ENCODE data around the gene MLH3. TPM values are rescaled to one million over a fixed set of nuclear protein-coding genes. Genes with fewer than 3 reads are reported as not detected.

The MLH3 gene
- polyA plus RNA-seq, 1 donor (not counting 4 experiments of a cell fraction or from before 2014, with no cell fraction given) = 13.0 TPM

DNA sequence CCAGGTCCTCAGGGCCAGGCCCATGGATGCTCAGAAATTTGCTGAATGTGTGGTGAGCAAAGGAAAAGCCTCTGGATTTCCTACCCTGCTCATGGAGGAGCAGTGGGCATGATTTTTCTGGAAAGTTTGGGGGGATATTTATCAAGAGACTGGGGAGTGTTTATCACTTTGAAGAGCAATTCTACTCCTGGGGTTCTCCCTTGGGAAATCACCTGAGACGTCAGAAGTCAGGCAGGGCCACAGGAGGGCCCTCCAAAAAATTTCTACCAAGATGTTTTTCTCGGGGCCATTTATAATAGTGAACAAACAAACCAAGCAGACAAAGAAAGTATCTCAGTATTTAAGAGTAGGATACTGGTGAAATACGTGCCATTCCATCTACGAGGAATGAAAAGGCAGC lies 68.6 kb downstream of the MLH3 start:
- no peaks in the 10 kb centered on the region for H3K9me1 ChIP-seq (ENCODE audit: control insufficient read depth, extremely low read depth, insufficient read depth, low read length)
- H3K27me3 ChIP-seq (ENCODE audit: control insufficient read depth, extremely low read depth, insufficient read depth, low read length) = no peaks in the 10 kb centered on the region
- H3K79me2 ChIP-seq (ENCODE audit: control insufficient read depth, insufficient read depth, low read length) = no peaks in the 10 kb centered on the region
- no peak overlapping the region for H3K9ac ChIP-seq (ENCODE audit: control insufficient read depth, extremely low read depth, insufficient read depth, low read length)
- no peak for FAIRE-seq
- dilution Hi-C loops (cut with MboI; ENCODE audit: extremely low pct_ligation_motif_present, low sequenced_read_pairs) = no loop called here
- no peaks in the 10 kb centered on the region for H3K36me3 ChIP-seq (ENCODE audit: control insufficient read depth in 2 of 2, extremely low read depth in 1 of 2, insufficient read depth in 2 of 2, low read length in 2 of 2)
- H3K27ac ChIP-seq (ENCODE audit: control insufficient read depth, insufficient read depth, low read length) = peak overlapping the region; percentile 32
- H3K4me3 ChIP-seq (ENCODE audit: control insufficient read depth in 2 of 3, extremely low read depth in 1 of 3, insufficient read depth in 2 of 3, low read depth in 1 of 3, low read length in 3 of 3) = no peak overlapping the region
- no peak overlapping the region for H3K4me2 ChIP-seq (ENCODE audit: control insufficient read depth, extremely low read depth, insufficient read depth, low read depth, low read length)
- peaks cover 33% of the 10 kb centered on the region for H3K4me1 ChIP-seq (ENCODE audit: control insufficient read depth, extremely low read depth, insufficient read depth, low read length)
- no peaks in the 10 kb centered on the region for H4K20me1 ChIP-seq (ENCODE audit: control insufficient read depth, extremely low read depth, insufficient read depth, low read length)
- H3K9me3 ChIP-seq (ENCODE audit: control insufficient read depth, low read depth, low read length) = no peaks in the 10 kb centered on the region
- no peak overlapping the region for H2AFZ ChIP-seq (ENCODE audit: control insufficient read depth, low read length)
- no peak for DNase-seq (ENCODE audit: low read depth, low spot score)
- TF ChIP-seq, protein P1, sequence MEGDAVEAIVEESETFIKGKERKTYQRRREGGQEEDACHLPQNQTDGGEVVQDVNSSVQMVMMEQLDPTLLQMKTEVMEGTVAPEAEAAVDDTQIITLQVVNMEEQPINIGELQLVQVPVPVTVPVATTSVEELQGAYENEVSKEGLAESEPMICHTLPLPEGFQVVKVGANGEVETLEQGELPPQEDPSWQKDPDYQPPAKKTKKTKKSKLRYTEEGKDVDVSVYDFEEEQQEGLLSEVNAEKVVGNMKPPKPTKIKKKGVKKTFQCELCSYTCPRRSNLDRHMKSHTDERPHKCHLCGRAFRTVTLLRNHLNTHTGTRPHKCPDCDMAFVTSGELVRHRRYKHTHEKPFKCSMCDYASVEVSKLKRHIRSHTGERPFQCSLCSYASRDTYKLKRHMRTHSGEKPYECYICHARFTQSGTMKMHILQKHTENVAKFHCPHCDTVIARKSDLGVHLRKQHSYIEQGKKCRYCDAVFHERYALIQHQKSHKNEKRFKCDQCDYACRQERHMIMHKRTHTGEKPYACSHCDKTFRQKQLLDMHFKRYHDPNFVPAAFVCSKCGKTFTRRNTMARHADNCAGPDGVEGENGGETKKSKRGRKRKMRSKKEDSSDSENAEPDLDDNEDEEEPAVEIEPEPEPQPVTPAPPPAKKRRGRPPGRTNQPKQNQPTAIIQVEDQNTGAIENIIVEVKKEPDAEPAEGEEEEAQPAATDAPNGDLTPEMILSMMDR (optimal IDR thresholded peaks at IDR 0.05 in 1 of 3, IDR thresholded peaks at IDR 0.05 in 1 of 3, conservative IDR thresholded peaks at IDR 0.05 in 1 of 3; ENCODE audit: extremely low read depth in 1 of 3, insufficient read depth in 2 of 3, low read length in 3 of 3) = no peak

DNA sequence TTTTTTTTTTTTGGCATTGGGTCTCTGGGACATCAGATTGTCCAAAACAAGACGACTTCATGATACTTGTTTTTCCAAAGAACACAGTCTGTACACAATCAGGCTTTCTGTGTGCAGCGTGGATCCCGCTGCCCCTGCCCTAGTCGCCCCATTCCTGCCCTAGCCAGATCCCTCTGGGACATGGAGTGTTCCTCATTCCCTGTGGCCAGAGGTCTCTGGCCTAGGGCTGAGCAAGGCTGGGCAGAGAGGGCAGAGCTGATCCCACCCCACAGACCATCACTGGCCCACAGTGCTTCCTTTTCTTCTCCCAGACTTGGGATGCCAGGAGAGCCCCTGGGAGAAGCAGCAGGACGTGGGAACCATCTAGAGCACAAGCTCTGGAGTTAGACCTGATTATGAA lies 69.4 kb downstream of the MLH3 start:
- FAIRE-seq (no peak), DNase-seq (ENCODE audit: low read depth, low spot score) (no peak)
- no peak overlapping the region for H3K4me3 ChIP-seq (ENCODE audit: control insufficient read depth in 2 of 3, extremely low read depth in 1 of 3, insufficient read depth in 2 of 3, low read depth in 1 of 3, low read length in 3 of 3)
- no peaks in the 10 kb centered on the region for H3K36me3 ChIP-seq (ENCODE audit: control insufficient read depth in 2 of 2, extremely low read depth in 1 of 2, insufficient read depth in 2 of 2, low read length in 2 of 2)
- TF ChIP-seq, protein P1 (optimal IDR thresholded peaks at IDR 0.05 in 1 of 3, IDR thresholded peaks at IDR 0.05 in 1 of 3, conservative IDR thresholded peaks at IDR 0.05 in 1 of 3; ENCODE audit: extremely low read depth in 1 of 3, insufficient read depth in 2 of 3, low read length in 3 of 3) = no peak
- TF ChIP-seq EZH2 (IDR thresholded peaks at IDR 0.05; ENCODE audit: low read length) = no peak
- H3K4me2 ChIP-seq (ENCODE audit: control insufficient read depth, extremely low read depth, insufficient read depth, low read depth, low read length) = no peak overlapping the region
- H2AFZ ChIP-seq (ENCODE audit: control insufficient read depth, low read length) = no peak overlapping the region
- H3K9me1 ChIP-seq (ENCODE audit: control insufficient read depth, extremely low read depth, insufficient read depth, low read length) = no peaks in the 10 kb centered on the region
- peaks cover 29% of the 10 kb centered on the region for H3K4me1 ChIP-seq (ENCODE audit: control insufficient read depth, extremely low read depth, insufficient read depth, low read length)
- H3K9me3 ChIP-seq (ENCODE audit: control insufficient read depth, low read depth, low read length) = no peaks in the 10 kb centered on the region
- dilution Hi-C loops (cut with MboI; ENCODE audit: extremely low pct_ligation_motif_present, low sequenced_read_pairs) = no loop called here
- no peak overlapping the region for H3K27ac ChIP-seq (ENCODE audit: control insufficient read depth, insufficient read depth, low read length)
- no peaks in the 10 kb centered on the region for H3K27me3 ChIP-seq (ENCODE audit: control insufficient read depth, extremely low read depth, insufficient read depth, low read length)
- no peaks in the 10 kb centered on the region for H3K79me2 ChIP-seq (ENCODE audit: control insufficient read depth, insufficient read depth, low read length)
- no peak overlapping the region for H3K9ac ChIP-seq (ENCODE audit: control insufficient read depth, extremely low read depth, insufficient read depth, low read length)
- no peaks in the 10 kb centered on the region for H4K20me1 ChIP-seq (ENCODE audit: control insufficient read depth, extremely low read depth, insufficient read depth, low read length)

All from keratinocyte (primary cell).